NCI-H2196 treated with DMSO at 0.1 percent for 48 hours (cell line): ENCODE data around the gene SUCNR1.
"Not testable (repeated sequence)": the region's sequence is repeated elsewhere in the genome, so short reads cannot be mapped to it uniquely, and the experiment has no call there.

Experiments
- DNase-seq: peaks from one replicate; lab custom pipeline; 2025; ENCODE audit not compliant: unreplicated experiment; lab: John Stamatoyannopoulos, UW

Gene SUCNR1

DNA sequence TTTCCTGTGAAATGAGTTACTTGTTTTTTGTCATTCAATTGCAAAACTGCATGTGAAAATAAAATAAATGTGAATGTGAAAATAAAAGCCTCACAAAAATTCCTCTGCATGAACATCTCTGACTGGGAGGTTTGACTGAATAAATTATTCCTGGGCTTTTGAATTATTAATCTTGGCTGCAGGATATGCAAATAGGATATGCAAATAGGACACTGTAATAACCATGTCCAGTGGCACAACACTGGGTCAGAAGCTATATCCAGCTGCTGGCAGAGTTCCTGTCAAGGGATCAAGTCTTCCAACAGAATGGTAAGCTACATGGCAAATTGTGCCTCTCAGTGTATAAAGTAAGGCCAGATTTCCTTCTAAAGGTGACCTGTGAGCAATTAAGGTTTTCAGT lies at the start of gene SUCNR1:
TSS of gene SUCNR1 (plus strand) at position 246 of the 400 bp plus-strand sequence. CDS start 6,250 bp downstream, outside the sequence.
- no peak for DNase-seq

DNA sequence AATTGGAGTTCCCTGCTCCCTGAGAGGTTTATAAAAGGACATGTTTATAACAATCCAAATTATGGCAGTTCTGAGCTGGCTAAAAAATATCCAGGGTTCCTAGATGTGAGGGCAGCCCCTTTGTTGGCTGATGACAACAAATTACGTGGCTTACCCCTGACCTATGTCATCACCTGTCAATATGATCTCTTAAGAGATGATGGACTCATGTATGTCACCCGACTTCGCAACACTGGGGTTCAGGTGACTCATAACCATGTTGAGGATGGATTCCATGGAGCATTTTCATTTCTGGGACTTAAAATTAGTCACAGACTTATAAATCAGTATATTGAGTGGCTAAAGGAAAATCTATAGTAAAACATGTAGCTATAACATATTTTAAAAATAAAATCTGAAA lies 45.6 kb upstream of the SUCNR1 start:
- no peak for DNase-seq

GRCh38 chr3:151835751-151836525 lies 37.5 kb upstream of the SUCNR1 start:
- no peak for DNase-seq

DNA sequence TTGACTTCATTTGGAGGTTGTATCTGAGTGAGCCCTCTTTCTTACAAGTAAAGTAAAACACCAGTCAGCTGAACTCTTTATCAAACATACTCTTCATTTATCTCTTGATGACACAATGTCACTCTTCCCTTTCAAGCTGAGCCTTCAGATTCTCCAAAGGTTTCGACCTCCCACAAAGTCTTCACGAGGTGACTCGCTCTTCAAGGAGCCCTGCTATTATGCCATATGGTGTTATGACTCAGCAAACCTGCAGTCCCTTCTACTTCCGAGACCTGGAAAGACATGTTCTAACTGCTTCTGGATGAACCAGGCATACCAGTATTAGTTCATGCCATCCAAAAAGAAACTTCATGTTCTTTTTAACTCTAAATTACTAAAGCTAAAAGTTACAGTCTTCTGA lies 36.4 kb upstream of the SUCNR1 start:
- no peak for DNase-seq

DNA sequence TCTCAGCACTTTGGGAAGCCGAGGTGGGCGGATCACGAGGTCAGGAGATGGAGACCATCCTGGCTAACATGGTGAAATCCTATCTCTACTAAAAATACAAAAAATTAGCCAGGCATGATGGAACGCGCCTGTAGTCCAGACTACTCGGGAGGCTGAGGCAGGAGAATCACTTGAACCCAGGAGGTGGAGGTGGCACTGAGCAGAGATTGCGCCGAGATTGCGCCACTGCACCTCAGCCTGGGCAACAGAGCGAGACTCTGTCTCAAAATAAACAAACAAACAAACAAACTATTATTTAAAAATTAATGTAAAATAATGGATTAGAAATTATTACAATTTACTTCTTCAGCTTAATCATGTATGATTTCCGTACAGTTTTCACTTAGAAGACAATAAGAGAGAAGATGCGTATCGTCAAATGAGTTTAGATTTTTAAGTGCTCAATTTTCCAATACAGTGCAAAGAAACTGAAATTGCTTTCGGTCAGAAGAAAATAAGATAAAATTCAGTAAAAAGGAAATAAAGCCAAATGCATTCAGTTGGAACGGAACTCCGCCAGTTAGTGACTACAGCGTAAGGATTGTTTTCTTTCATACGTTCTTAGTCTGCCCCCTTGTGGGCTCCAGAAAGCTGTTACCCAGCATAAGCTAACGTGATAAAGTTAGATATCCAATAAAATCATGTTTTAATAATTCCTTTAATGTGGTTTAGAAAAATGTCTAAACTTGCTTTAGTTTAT lies 34.7 kb upstream of the SUCNR1 start:
- DNase-seq, result no peak

GRCh38 chr3:151839313-151839631 lies 34.2 kb upstream of the SUCNR1 start:
- no peak for DNase-seq

- no peak for DNase-seq
These were observed 31.6 kb upstream of the SUCNR1 start for GRCh38 chr3:151841801-151842200.

- no peak for DNase-seq
These were observed 30.2 kb upstream of the SUCNR1 start for GRCh38 chr3:151843275-151843674.

- DNase-seq, result no peak
These were observed 28.0 kb upstream of the SUCNR1 start for GRCh38 chr3:151845306-151845905.

- DNase-seq, result not testable (repeated sequence)
These were observed 23.4 kb upstream of the SUCNR1 start for GRCh38 chr3:151850065-151850464.

GRCh38 chr3:151852074-151852811 lies 21.2 kb upstream of the SUCNR1 start:
- no peak for DNase-seq

DNA sequence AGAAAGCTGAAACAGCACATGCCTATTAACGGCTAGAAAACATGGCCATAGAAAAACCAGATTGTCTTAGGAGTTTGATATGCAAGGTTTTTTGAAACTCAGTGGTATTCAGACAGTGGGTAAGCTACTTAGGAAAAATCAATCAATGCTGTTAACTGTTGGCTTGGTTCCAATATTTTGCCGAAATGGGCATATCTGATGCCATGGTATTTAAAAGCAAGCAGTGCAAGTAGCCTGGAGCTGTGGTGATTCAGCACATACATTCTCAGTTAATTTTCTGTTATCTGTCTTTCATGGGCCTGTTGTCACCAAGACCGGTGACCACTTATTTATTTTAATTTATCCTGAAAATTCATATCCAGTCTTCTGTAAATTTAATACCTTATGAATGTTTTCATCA lies 17.3 kb upstream of the SUCNR1 start:
- no peak for DNase-seq

DNA sequence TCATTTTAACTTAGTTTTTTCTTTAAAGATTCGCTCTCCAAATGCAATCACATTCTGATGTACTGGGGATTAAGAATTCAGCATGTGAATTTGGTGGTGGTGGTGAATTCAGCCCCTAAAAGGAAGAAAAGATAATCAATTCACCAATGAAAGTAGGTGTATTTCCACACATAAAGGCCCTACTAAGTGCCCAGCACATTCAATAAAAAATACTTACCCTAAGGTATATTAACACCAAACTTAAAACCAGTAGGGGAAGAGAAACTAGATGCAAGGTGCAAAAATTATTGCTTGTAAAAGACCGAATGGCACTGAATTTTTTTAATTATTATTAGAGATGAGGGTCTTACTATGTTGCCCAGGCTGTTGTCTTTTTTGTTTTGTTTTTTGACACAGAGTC lies 16.8 kb upstream of the SUCNR1 start:
- DNase-seq, result no peak

- DNase-seq, result no peak
These were observed 14.2 kb upstream of the SUCNR1 start for GRCh38 chr3:151859233-151859673.

- DNase-seq, result no peak
These were observed 13.5 kb upstream of the SUCNR1 start for GRCh38 chr3:151859905-151860304.

- no peak for DNase-seq
These were observed 9.8 kb upstream of the SUCNR1 start for GRCh38 chr3:151863611-151864010.

GRCh38 chr3:151864423-151865101 lies 8.9 kb upstream of the SUCNR1 start:
- DNase-seq, result no peak

GRCh38 chr3:151866711-151867410 lies 6.6 kb upstream of the SUCNR1 start:
- DNase-seq, result no peak

DNA sequence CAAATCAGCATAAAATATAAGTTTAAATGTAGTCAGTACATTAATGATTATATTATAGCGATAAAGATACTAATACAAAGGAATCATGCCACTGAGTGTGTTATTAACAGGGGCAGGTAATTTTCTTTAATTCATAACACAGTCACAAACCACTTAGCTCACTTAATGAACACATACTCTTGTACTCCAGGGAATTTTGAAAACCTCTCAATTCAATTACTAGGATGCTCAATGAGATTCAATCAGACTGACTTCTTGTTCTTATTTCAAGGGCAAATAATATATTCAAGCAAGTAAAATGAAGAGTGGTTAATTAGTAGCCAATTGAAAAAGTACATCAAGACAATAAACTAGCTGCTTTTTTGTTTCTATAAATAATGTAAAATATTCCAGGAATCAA lies 5.8 kb upstream of the SUCNR1 start:
- no peak for DNase-seq

DNA sequence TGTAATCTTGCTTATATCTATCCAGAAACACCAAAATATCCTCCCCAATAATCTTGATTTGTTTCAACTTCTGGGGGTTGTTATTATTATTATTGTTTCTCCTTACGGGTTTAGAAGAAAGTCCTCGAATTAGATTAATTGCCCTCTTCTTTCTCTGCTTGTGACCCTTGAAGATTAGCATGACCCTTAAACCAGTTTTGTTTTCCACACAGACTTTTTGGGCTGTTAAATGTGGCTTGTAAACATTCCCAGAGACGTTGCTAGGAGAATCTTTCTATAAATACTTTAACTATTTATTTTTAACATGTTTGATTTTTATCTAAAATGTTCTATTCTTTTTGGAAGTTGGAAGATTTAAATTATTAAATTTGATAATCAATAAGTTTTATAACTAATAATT lies 4.3 kb upstream of the SUCNR1 start:
- no peak for DNase-seq
